ENCODE results near the gene TM9SF3.

Gene TM9SF3

DNA sequence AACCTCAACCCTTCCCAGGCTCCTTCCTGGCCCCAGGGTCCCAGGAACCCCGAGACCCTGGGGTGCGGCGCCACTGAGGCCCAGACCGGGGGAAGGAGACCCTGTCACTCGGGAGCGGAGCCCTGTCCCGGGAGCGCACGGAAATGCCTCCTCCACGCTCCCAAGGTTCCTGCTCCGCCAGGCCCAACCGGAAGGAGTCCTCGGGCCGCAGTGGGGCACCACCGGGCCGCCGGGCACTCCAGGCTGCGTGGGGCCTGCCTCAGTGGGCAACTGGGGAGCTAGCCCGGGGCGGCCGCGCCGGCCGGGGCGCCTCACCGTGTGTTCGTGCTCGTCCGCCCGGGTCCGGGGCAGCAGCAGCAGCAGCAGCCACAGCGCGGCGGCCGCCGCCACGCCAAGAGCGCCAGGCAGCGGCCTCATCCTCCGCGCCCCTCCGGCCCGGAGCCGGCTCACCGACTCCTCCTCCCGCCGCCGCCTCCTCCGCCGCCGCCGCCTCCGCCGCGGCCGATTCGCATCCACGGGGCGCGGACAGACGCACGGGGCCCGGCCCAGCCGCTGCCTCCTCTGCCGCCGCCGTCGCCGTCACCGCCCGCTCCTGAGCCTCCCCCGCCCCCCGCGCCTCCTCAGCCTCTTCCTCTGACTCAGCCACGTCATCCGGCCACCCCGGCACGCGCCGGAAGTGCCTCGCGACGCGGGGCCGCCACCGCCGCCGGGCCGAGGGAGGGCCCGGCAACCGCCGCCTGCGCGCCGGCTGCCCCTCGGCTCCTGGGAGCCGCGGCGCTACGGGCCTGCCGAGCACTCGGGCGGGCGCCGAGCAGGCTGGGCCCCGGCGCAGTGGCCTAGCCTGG, at the start of gene TM9SF3:
TSS of gene TM9SF3 (minus strand) at position 594 of the 845 bp plus-strand sequence. CDS start at position 417, 177 bp downstream.
- peak; percentile 80 for DNase-seq (ENCODE audit: low read depth)

DNA sequence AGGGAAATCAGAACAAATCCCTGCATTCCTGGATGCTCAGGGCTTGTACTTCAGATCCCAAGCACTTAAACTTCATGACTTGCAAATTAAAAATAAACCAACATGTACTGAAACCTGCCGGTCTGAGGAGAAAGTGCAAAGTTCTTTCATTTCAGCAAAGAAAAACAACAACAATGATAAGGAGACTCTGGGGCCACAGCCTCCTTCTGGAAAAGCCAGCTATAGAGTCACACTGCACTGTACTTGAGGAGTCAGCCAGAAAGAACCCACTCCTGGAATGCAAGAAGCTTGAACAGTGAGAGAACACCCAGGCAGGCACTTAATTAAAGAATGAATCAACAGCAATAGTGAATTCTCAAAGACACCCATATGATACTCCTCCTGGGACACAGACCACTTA, 49.7 kb upstream of the TM9SF3 start:
- no peak for DNase-seq (ENCODE audit: low read depth)

DNA sequence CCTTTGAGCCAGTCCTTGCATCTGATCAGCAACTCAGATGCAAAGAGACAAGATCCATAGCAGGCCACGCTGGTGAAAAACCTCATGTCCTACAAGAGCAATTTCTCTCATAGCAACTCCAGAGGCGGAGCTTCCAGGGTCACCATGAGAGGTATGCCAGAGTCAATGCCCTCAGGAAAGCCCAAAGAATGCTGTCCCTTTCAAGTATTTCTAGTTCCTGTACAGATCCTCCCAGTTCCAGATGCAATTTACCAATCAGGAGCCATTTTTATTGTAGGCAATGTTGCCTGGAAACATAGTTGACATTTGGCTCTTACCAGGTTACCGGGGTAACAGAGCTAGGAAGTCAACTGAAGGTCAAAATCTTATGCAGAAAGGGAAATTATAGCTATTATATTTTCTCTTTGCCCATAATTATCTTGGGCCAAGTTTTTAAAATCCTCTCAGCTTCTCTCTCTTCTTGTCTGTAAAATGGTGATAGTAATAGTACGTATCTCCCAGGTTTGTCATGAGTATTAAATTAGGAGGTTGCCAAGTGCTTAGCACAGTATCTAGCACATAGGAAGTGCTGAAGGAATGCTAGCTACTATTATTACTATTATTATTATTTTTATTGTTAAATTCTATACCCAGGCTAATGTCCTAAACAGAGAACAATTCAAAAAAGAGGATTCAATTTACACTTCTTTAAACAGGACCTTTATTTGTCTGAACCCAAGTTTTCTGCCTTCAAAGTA, 46.3 kb upstream of the TM9SF3 start:
- no peak for DNase-seq (ENCODE audit: low read depth)

DNA sequence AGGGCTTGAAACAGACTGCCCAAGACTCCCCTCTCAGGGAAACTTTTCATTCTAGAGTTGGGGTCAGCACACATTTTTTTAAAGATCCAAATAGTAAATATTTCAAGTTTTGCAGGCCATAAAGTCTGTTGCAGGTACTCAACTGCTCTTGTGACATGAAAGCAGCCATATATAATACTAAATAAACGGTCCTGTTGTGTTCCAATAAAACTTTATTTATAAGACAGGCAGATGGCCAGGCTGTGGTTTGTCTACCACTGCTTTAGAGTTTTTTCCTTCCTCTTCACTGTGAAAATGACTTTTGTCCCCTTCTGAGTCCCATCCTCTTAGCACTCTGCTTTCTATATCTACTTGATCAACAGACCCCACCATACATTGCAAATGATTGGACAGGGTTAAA, 40.5 kb upstream of the TM9SF3 start:
- DNase-seq (ENCODE audit: low read depth): no peak

DNA sequence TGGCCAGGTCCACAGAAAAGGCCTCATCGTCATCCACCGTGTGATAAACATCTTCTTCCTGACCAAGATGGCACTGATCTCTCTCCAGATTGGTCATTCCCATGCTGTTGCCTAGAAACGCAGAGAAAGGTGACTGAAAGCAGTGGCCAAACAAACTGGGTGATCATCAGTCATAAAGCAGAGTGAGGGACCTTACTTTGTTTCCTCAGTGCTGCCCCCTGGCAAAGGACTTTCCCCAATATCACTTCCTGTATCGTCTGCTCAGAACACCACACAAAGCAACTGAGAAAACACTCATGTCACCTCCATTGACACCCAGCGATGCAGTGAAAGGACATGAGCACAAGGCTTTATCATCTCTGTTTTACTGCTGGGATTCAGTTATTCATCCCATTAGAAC, 40.0 kb upstream of the TM9SF3 start:
- no peak for DNase-seq (ENCODE audit: low read depth)

DNA sequence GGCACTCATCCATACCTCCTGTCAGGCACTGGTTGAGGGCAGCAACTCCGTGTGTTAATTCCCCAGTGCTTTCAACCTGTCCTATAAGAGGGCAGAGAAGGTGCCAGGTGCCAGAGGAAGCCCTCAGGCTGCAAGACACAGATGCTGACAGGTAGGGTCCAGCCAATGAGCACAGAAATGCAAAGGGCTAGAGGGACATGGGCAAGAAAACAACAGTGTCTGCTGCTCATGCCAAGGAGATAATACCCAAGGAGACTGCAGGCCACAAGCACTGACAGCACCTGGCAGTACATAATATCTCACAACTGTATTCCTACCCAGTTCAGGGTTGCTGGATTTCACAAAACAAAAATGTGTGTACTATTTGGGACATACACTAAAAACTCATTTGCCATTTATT, 38.4 kb upstream of the TM9SF3 start:
- no peak for DNase-seq (ENCODE audit: low read depth)

DNA sequence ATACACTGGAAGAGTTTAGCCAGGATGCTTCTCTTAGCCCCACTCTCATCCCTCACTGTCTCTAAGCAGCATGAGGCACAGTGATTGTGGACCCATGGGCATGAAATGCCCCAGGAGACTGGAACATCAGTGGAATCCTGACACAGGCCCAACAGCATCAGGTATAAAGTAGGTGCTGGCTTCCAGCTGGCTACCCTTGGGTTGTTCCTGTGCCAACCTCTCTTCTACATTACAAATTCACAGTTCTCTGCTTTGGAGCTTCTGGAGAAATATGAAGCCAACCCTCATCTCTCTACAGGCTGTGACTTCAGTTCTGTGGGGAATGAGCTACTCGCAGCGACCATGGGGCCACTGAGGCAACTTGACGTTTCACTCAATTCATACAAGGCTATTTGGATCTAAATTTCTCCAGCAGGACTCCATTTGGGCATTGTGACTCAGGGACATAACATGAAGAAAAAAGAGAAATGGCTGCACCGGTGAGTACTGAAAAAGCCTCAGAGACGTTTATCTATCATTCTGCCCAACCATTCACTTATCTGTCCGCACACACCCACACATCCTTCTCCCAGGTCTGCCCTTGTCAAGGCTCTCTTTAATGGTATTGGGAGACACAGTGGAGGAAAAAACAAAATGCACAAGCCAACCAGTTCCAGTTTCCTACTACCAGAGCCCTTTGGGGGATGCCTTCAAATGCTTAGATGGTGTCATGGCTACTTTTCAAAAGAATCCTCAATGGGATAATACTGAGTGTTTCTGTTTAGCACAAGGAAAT, 35.4 kb upstream of the TM9SF3 start:
- DNase-seq (ENCODE audit: low read depth): no peak

DNA sequence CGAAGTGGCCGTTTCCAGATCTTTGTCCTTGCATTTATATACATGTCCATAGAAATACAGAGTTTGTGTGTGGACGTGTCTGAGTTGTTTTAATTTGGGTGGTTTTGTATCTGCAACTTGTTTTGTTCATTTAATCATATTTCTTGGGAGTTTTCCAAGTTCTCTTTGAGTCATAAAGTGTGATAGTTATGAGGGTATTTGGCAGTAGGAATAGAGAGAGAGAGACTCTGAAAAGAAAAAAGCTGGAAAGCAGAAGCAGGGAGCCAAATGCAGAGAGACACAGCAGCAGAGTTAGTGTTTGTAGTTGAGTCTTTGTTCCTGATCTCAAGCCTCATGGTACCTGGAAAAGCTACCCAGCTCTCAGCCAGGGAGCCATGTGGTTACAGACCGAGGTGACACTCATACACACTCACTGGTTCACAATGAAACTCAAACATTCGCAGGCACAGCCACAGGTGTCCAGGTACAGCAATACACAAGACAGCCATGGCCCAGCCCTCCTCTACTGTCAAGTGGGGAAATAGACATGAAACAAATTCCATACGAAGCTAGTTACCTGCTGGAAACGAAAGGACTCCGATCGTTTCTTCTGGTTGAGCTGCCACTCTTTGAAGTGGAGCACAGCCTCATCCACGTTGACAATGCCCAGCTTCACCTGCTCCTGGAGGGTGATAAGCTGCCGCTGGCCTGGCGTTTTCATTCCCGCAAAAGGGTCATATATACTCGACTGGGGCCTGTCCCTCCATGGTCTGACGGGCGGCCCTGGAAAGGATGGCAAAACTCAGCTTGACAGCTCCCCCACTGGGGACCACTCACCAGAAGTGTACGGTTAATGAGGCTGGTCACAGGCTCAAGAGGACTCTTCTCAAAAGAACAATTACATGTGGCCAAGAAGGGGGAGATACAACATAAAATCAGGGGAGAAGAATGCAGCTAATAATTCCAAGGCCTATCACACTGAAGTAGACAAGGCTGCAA, 33.3 kb upstream of the TM9SF3 start:
- DNase-seq (ENCODE audit: low read depth): peak; percentile 46

DNA sequence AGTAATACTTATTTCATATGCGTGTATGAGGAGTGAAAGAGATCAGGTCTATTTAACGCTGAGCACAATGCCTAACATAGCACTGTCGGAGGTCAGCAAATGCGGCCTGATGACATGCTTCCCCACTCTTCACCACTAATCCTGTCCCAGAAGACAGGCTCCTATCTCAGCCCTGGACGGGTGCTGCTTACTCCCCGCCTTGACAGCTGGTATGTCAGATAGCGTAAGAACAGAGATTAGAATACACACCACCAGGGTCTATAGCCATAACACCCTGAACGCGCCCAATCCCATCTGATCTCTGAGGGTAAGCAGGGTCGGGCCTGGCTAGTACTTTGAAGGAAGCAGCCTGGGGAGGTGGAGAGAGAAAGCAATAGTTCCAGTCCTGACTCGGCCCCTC, 32.3 kb upstream of the TM9SF3 start:
- no peak for DNase-seq (ENCODE audit: low read depth)

DNA sequence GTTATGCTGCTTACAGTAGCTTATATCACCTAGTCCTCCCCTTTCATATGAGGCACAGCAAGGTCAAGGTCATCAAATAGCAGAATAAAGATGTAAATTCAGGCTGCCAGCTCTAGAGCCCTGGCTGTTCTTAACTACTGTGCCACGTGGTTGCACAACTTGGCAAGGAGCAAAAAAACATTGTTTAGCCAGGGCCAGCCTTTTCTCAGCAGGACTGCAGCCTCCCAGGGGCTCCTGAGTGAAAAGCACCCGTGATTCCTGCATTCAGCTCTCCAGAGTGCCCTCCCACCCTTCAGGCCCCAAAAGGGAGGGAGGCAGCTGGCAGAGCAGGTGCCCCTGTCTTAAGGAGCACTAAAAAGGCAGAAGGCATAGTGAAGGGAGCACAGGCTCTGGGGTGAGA, 31.8 kb upstream of the TM9SF3 start:
- peak; percentile 27 for DNase-seq (ENCODE audit: low read depth)

DNA sequence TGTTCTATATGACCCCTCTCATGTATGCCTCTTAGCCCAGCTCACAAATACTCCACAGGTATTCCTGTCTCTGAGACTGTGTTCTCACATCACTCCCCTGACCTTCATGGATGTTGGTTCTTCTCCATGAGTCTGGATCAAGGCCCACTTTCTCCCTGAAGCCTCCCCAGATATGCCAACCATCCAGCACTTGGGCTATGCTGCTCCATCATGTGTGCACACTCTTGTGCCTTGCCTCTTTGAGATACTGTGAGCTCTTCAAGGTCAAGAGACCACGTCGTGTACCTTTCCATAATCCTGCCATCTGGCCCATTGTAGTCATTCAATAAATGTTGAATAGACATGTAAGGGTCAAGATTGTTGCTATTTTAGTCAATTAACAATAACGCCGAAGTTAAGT, 30.1 kb upstream of the TM9SF3 start:
- DNase-seq (ENCODE audit: low read depth): no peak

DNA sequence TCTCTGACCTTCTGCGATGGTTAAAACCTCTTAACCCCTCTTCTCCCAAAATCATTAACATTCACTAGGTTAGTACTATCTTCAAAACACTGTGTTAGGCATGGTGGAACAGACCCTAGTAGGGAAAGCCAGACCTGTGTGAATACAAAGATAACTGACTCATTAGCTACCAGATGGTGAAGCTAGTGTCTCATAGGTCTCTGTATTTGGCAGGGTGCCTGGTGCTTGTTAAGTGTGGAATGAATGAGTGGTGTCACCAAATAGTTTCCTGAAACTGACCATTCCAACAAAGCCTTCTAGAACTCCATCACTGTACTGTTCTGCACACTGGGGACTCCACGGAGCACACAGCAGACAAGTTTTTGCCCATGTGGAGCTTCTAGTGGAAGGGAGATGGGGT, 27.7 kb upstream of the TM9SF3 start:
- DNase-seq (ENCODE audit: low read depth): peak; percentile 80

DNA sequence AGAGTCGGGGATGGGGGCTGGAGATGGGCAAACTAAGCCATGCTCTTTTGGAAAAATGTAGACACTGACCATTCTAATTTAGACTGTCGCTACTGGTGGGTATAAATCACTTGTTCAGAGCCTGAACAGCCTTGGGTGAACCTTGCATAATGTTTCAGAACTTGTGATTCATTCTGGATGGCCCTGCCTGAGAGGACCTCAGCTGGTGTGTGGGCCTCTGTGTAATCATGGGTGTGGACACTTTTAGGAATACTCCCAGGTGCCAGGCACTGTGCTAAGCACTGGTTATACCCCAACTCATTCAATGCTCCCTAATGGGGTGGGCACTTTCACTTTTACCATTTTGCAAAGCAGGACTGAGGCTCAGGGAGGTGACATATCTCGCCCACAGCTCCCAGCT, 26.8 kb upstream of the TM9SF3 start:
- peak; percentile 14 for DNase-seq (ENCODE audit: low read depth)

DNA sequence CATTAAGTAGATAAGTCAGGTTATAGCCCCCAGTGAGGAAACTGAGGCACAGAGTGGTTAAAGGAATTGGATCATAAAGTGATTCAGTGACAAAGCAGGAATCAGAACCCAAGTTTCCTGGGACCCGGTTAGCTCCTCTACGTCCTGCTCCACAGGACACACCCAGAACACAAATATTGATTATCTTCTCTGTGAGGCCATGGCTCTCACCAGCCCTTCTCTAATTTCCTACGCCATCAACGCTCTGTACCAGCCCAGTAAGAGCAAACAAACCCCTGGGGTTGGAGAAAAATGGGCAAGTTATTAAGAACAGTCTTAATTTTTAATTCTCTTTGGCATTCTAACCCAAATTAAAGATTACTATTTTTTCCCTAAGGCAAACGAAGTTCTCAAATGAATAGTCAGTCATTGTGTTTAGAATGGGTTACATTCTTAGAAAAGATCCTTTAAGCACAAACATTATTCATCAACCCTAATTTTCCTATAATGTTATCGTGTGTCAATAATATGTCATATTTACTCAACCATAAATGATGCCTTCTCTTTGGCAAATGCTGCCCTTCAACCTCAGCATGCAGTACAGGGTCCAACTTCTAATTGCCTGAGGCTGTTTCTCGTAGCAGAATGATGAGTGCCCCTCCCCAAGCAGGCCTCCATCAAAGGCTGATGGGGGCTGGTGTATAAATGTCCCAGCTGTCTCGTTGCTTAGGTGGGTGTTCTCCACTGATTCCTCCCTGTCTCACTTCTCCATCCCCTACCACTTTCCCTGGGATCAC, 25.4 kb upstream of the TM9SF3 start:
- DNase-seq (ENCODE audit: low read depth): no peak

DNA sequence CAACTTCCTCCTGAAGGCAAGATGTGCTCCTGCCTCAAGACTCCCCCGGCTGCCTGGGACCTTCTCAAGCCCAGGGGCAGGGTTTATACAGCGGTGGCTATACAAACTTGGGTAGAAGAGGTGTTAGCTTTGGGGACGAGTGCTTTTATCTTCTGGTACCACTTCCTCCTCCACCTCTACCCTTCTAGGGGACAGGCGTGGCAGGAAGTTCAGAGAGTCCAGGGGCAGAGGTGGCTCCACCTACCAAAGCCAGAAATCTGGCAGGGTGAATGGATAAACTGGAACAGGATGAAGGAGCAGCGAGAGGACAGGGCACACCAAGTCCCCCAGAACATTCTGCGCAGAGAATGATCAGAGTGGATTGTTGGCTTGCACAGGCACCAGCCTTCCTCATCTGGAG, 24.0 kb upstream of the TM9SF3 start:
- no peak for DNase-seq (ENCODE audit: low read depth)

DNA sequence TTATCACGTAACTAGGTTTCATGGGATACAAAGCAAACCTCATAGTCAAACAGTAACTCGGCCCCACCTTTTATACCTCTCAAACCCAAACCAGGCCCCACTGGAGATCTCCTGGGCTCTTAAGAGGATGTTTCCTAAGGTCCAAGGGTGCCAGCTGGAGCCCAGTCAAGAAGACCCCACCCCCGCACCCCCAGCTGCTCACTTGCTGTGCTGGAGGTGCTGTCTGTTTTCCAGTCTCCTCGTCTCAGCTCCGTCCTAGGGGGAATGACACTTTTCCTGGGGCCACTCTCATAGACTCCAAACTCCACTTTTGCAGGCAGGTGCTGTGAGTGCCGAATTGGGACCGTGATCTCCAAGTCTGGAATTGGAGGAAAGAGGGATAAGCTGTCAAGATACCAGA, 22.7 kb upstream of the TM9SF3 start:
- no peak for DNase-seq (ENCODE audit: low read depth)

DNA sequence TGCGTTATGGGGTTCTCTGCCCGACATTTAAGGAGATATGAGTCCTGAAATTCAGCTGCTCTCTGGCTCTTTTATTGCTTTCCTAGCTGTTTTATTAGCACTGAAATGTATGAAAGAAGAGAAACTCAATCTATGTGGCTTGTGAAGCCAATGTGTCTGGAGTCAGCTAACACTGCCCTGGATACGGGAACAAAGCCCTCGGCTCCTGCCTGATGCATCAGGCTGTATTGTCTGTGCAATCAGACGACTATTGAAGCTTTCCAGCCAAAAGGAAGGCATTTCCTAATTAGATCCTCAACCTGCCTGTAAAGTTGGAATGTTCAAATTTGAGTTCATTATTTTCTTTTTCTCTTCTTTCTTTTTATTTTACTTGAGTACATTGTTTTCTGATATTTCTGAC, 22.0 kb upstream of the TM9SF3 start:
- no peak for DNase-seq (ENCODE audit: low read depth)

DNA sequence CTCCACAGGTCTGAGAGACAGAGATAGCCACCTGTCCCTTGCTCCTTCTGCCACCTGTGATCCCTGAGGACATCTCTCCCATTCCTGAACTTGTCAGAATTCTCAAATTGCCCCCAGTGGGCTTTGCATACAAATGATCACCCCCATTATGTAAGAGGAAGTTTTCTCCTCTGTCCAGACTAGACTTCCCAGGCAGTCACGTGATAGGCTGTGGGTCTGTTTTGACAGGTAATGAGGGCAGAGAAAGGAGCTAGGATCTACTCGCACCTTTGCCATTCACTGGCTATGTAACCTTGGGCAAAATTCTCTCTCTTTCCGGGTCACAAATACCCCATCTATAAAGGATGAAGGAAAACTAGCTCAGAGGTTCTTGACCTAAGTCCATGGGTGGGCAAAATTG, 21.4 kb upstream of the TM9SF3 start:
- DNase-seq (ENCODE audit: low read depth): no peak

DNA sequence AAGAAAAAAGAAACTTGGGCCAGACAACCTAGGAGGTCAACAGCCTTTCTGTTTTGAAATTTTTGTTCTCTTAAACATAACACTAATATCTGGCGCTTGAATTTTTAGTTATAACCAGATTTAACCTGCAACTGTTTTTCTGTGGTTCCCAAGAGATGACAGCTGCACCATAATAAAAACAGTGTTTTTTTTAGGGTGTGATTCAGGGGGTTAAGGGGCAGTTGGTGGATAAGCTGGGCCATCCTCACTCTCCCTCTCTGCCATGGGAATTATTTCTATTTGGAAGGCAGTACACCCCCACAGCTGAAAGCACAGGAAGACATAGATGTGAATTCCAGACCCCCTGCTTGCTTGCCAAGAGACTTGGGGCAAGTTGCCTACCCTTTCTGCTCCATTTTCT, 20.1 kb upstream of the TM9SF3 start:
- DNase-seq (ENCODE audit: low read depth): no peak

DNA sequence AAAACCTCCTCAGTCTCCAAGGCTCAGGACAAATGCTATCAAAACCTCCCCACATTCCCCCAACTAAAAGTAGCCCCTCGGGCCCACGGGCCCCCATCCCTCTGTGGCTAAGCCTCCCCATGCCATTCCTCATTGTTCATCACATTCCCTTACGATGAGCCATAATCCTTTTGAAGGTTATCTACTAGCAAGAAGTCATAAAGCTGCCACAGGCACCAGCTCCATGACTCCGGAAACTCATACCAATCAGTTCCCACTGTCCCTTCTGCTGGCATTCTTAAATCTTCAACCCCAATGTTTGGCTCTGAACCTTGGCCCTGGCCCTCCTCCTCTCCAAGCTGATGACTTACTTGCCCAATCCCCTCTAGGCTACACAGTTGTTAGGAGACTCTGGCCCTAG, 19.4 kb upstream of the TM9SF3 start:
- no peak for DNase-seq (ENCODE audit: low read depth)

DNA sequence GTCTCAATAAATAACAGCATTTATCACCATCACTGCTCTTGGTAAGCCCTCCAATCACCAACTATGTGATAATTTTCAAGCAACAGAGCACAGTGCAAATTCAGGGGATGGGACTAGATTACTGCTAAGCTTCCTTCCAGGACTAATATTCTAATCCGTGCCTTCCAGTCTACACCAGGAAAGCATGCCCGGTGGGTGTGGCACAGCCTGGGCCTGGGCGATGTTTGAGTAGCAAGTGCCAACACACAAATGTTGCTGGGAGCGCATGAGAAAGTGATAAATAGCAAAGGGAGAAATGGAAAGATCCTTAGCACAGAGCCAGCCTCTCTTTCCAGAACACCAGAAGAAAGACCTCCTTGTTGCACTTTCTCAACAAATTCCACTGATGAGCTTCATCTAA, 13.5 kb upstream of the TM9SF3 start:
- DNase-seq (ENCODE audit: low read depth): no peak
